ENCODE measurements around the gene MTX3. TPM values are rescaled to one million over a fixed set of nuclear protein-coding genes. Genes with fewer than 3 reads are reported as not detected.

The MTX3 gene
- total and polyA plus RNA-seq, 5 donors, result 3.7 to 13.7 (median 11.0) TPM

GRCh38 chr5:79961716-79962574, 29.1 kb downstream of the MTX3 start:
- DNase-seq (no peak), ATAC-seq (no peak)
- Histone ChIP-seq H3K4me1 (ENCODE audit: control insufficient read depth, insufficient read depth, low read length) (no peaks in the 10 kb centered on the region), H3K4me3 (ENCODE audit: low read length) (no peak overlapping the region), H3K27ac (ENCODE audit: low read length) (no peak overlapping the region), H3K27me3 (ENCODE audit: control insufficient read depth, insufficient read depth) (no peaks in the 10 kb centered on the region), H3K9me3 (ENCODE audit: control insufficient read depth, low read length) (no peaks in the 10 kb centered on the region)
- WGBS, result 83% methylated on average over 9 of the region's 9 CpGs
- intact Hi-C loops (cut with DNase I), result no loop called here

GRCh38 chr5:79959407-79959806, 31.7 kb downstream of the MTX3 start:
- Histone ChIP-seq H3K27me3 (ENCODE audit: control insufficient read depth, insufficient read depth) (no peaks in the 10 kb centered on the region), H3K4me1 (ENCODE audit: control insufficient read depth, insufficient read depth, low read length) (no peaks in the 10 kb centered on the region), H3K27ac (ENCODE audit: low read length) (no peak overlapping the region), H3K4me3 (ENCODE audit: low read length) (no peak overlapping the region), H3K9me3 (ENCODE audit: control insufficient read depth, low read length) (no peaks in the 10 kb centered on the region)
- intact Hi-C loops (cut with DNase I), result no loop called here
- ATAC-seq (no peak), DNase-seq (no peak)
- WGBS, result 83% methylated on average over 8 of the region's 8 CpGs

- WGBS, result 69% methylated on average over 6 of the region's 6 CpGs
- no peak for ATAC-seq
- H3K27ac ChIP-seq (ENCODE audit: low read length), result no peak overlapping the region
Measured at GRCh38 chr5:79955941-79956670, 35.0 kb downstream of the MTX3 start.

GRCh38 chr5:79955356-79955895, 35.6 kb downstream of the MTX3 start:
- DNase-seq (no peak), ATAC-seq (no peak)
- Histone ChIP-seq H3K9me3 (ENCODE audit: control insufficient read depth, low read length) (no peaks in the 10 kb centered on the region), H3K27ac (ENCODE audit: low read length) (no peak overlapping the region), H3K4me3 (ENCODE audit: low read length) (no peak overlapping the region), H3K4me1 (ENCODE audit: control insufficient read depth, insufficient read depth, low read length) (no peaks in the 10 kb centered on the region), H3K27me3 (ENCODE audit: control insufficient read depth, insufficient read depth) (no peaks in the 10 kb centered on the region)
- intact Hi-C loops (cut with DNase I), result no loop called here
- WGBS, result 79% methylated on average over 5 of the region's 5 CpGs

More at GRCh38 chr5:79955941-79956670, 35.0 kb downstream of the MTX3 start:
- Histone ChIP-seq H3K9me3 (ENCODE audit: control insufficient read depth, low read length) (no peaks in the 10 kb centered on the region), H3K27me3 (ENCODE audit: control insufficient read depth, insufficient read depth) (no peaks in the 10 kb centered on the region), H3K4me1 (ENCODE audit: control insufficient read depth, insufficient read depth, low read length) (no peaks in the 10 kb centered on the region), H3K4me3 (ENCODE audit: low read length) (no peak overlapping the region)
- no peak for DNase-seq
- intact Hi-C loops (cut with DNase I), result no loop called here

GRCh38 chr5:79954620-79955019, 36.4 kb downstream of the MTX3 start:
- DNase-seq (no peak), ATAC-seq (no peak)
- no peak overlapping the region for H3K4me3 ChIP-seq (ENCODE audit: low read length)
- intact Hi-C loops (cut with DNase I), result no loop called here
- H3K4me1 ChIP-seq (ENCODE audit: control insufficient read depth, insufficient read depth, low read length), result no peaks in the 10 kb centered on the region
- 92% methylated on average over 3 of the region's 3 CpGs for WGBS
- H3K9me3 ChIP-seq (ENCODE audit: control insufficient read depth, low read length), result no peaks in the 10 kb centered on the region
- H3K27me3 ChIP-seq (ENCODE audit: control insufficient read depth, insufficient read depth), result no peaks in the 10 kb centered on the region
- no peak overlapping the region for H3K27ac ChIP-seq (ENCODE audit: low read length)

- no peaks in the 10 kb centered on the region for H3K27me3 ChIP-seq (ENCODE audit: control insufficient read depth, insufficient read depth)
Measured at GRCh38 chr5:79947567-79947966, 43.5 kb downstream of the MTX3 start.

GRCh38 chr5:79938468-79938867, 52.6 kb downstream of the MTX3 start:
- no peaks in the 10 kb centered on the region for H3K9me3 ChIP-seq (ENCODE audit: control insufficient read depth, low read length)
- H3K27me3 ChIP-seq (ENCODE audit: control insufficient read depth, insufficient read depth), result no peaks in the 10 kb centered on the region
- ATAC-seq (no peak), DNase-seq (no peak)
- no peak overlapping the region for H3K4me3 ChIP-seq (ENCODE audit: low read length)
- H3K4me1 ChIP-seq (ENCODE audit: control insufficient read depth, insufficient read depth, low read length), result no peaks in the 10 kb centered on the region
- no peak overlapping the region for H3K27ac ChIP-seq (ENCODE audit: low read length)
- intact Hi-C loops (cut with DNase I), result no loop called here
- 86% methylated on average over 3 of the region's 3 CpGs for WGBS

More at GRCh38 chr5:79947567-79947966, 43.5 kb downstream of the MTX3 start:
- no peak overlapping the region for H3K4me3 ChIP-seq (ENCODE audit: low read length)
- WGBS, result 54% methylated on average over 3 of the region's 3 CpGs
- ATAC-seq (no peak), DNase-seq (no peak)
- intact Hi-C loops (cut with DNase I), result no loop called here
- H3K27ac ChIP-seq (ENCODE audit: low read length), result no peak overlapping the region
- no peaks in the 10 kb centered on the region for H3K9me3 ChIP-seq (ENCODE audit: control insufficient read depth, low read length)
- H3K4me1 ChIP-seq (ENCODE audit: control insufficient read depth, insufficient read depth, low read length), result no peaks in the 10 kb centered on the region

- ATAC-seq (no peak), DNase-seq (no peak)
- no peak overlapping the region for H3K27ac ChIP-seq (ENCODE audit: low read length)
- H3K9me3 ChIP-seq (ENCODE audit: control insufficient read depth, low read length), result no peaks in the 10 kb centered on the region
- H3K4me3 ChIP-seq (ENCODE audit: low read length), result no peak overlapping the region
- H3K27me3 ChIP-seq (ENCODE audit: control insufficient read depth, insufficient read depth), result no peaks in the 10 kb centered on the region
- intact Hi-C loops (cut with DNase I), result no loop called here
- WGBS, result 84% methylated on average over 3 of the region's 3 CpGs
- H3K4me1 ChIP-seq (ENCODE audit: control insufficient read depth, insufficient read depth, low read length), result no peaks in the 10 kb centered on the region
Measured at GRCh38 chr5:79936646-79937216, 54.3 kb downstream of the MTX3 start.

- H3K9me3 ChIP-seq (ENCODE audit: control insufficient read depth, low read length), result no peaks in the 10 kb centered on the region
Measured at GRCh38 chr5:79936002-79936645, 54.9 kb downstream of the MTX3 start.

GRCh38 chr5:79934681-79935080, 56.4 kb downstream of the MTX3 start:
- no peak overlapping the region for H3K27ac ChIP-seq (ENCODE audit: low read length)
- H3K4me3 ChIP-seq (ENCODE audit: low read length), result no peak overlapping the region
- no peaks in the 10 kb centered on the region for H3K4me1 ChIP-seq (ENCODE audit: control insufficient read depth, insufficient read depth, low read length)
- WGBS, result 93% methylated on average over 3 of the region's 3 CpGs
- H3K27me3 ChIP-seq (ENCODE audit: control insufficient read depth, insufficient read depth), result no peaks in the 10 kb centered on the region
- no peaks in the 10 kb centered on the region for H3K9me3 ChIP-seq (ENCODE audit: control insufficient read depth, low read length)
- no peak for ATAC-seq
- no peak for DNase-seq
- intact Hi-C loops (cut with DNase I), result no loop called here

More at GRCh38 chr5:79936002-79936645, 54.9 kb downstream of the MTX3 start:
- H3K27me3 ChIP-seq (ENCODE audit: control insufficient read depth, insufficient read depth), result no peaks in the 10 kb centered on the region
- H3K4me1 ChIP-seq (ENCODE audit: control insufficient read depth, insufficient read depth, low read length), result no peaks in the 10 kb centered on the region
- H3K27ac ChIP-seq (ENCODE audit: low read length), result no peak overlapping the region
- 56% methylated on average over 4 of the region's 4 CpGs for WGBS
- intact Hi-C loops (cut with DNase I), result no loop called here
- no peak overlapping the region for H3K4me3 ChIP-seq (ENCODE audit: low read length)
- DNase-seq, result peak in 1 of 3 donors; percentile 28
- ATAC-seq, result peak; percentile 71 to 83

Measured in right cardiac atrium (tissue), 5 donors.